HS-27A (cell line): Measurements from ENCODE around the gene ZNF618.

Experiments
- DNase-seq: peaks from one replicate; pipeline ENCODE4 v3.0.0-alpha.2; 2012; ENCODE audit warnings: low read depth, missing footprints

ZNF618 gene, protein sequence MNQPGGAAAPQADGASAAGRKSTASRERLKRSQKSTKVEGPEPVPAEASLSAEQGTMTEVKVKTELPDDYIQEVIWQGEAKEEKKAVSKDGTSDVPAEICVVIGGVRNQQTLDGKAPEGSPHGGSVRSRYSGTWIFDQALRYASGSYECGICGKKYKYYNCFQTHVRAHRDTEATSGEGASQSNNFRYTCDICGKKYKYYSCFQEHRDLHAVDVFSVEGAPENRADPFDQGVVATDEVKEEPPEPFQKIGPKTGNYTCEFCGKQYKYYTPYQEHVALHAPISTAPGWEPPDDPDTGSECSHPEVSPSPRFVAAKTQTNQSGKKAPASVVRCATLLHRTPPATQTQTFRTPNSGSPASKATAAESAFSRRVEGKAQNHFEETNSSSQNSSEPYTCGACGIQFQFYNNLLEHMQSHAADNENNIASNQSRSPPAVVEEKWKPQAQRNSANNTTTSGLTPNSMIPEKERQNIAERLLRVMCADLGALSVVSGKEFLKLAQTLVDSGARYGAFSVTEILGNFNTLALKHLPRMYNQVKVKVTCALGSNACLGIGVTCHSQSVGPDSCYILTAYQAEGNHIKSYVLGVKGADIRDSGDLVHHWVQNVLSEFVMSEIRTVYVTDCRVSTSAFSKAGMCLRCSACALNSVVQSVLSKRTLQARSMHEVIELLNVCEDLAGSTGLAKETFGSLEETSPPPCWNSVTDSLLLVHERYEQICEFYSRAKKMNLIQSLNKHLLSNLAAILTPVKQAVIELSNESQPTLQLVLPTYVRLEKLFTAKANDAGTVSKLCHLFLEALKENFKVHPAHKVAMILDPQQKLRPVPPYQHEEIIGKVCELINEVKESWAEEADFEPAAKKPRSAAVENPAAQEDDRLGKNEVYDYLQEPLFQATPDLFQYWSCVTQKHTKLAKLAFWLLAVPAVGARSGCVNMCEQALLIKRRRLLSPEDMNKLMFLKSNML

DNA sequence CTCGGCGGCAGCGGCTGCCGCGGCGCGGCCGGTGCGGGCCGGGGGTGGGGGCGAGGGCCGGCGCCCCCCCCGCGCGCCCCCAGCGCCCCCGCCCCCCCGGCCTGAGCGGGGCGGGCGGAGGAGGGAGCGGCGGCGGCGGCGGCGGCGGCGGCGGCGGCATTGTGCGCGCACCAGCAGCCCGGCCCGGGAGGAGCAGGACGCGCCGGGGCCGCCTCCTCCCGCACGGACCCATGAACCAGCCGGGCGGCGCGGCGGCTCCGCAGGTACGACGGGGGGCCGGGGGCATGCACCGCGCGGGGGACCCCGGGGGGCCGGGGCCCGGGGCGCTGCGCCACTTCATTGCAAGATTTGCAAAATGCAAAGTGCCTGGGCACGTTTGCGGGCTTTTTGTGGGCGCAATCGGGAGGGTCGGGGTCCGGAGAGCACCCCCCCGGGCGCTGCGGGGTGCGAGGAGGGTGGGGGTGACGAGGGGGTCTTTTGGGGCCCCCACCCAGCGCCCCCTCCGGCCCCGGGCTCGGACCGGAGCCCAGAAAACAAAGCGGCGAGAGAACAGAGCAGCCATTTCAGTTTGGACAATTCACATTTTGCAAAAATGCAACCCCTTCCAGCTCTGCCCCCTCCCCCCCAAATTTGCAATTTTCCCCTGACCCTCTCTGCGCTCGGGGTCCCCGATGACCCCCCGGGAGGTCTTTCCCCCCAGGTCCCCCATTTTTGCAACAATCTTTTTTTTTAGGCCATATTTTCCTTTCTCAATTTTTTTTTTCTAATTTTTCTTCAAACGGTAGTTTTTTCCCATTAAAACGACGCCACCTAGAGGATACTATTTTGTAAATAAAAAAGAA, at the start of gene ZNF618:
ZNF618 (plus strand) TSS at position 159 of the 842 bp plus-strand sequence; CDS start at position 231, 72 bp downstream.
- no peak for DNase-seq

DNA sequence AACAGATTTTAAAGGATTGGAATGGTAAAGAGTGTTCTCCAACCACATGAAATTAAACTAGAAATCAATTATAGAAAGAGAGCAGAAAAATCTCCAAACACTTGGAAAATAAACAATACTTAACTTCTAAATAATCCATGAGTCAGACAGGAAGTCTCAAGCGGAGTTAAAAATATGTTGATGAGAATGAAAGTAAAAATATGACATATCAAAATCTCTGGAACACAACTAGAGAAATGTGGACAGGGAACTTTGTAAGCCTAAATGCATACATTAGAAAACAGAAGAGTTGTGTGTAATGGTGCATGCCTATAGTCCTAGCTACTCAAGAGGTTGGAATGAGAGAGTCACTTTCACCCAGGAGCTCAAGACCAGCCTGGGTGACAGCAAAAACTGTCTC, 47.9 kb upstream of the ZNF618 start:
- no peak for DNase-seq

DNA sequence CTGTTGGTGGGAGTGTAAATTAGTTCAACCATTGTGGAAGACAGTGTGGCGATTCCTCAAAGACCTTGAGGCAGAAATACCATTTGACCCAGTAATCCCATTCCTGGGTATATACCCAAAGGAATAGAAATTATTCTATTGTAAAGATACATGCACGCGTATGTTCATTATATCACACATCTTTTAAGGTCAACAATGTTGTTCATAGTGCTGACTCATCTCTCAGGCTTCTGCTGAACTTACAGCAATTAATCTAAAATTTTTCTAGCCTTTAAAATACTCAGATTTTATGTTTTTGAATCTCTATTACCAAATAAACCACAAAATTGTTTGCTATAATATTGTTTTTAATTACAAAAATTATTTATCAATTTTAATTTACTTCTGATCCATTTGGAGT, 38.8 kb upstream of the ZNF618 start:
- no peak for DNase-seq

DNA sequence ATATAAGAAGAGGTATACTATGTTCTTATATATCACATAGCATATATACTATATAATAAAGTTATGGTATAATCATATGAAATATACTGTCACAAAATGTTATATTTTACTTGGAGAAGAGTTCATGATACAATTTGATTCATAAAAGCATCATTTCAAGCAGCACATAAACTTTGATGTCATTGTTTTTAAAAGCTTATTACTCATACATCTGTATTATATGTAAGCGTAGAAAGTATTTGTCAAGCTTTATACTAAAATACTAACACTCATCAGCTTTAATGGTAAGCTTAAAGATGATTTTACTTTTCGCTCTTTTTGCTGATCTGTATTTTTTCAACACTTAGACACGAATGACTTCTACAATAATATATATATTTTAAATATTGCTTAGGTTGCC, 34.0 kb upstream of the ZNF618 start:
- no peak for DNase-seq

GRCh38 chr9:113844466-113844865, 31.6 kb upstream of the ZNF618 start:
- DNase-seq: no peak

DNA sequence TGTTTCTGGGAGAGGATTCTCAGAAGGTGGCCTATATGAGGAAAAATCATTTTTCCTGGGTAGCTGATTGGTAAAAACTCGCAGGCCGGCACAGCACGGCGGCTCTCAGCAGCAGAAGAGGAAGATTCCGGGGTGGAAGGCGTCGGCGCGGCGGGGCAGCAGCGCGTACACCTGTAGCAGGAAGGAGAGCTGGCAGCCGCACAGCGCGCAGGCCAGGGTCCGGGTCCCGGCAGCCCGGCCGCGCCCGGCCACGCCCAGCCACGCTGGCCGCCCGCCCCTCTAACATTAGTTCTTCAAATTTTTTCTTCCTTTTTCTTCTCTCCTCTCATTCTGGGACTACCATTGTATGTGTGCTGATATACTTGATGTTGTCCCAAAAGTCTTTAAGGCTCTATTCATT, 24.8 kb upstream of the ZNF618 start:
- no peak for DNase-seq

GRCh38 chr9:113851873-113852272, 24.2 kb upstream of the ZNF618 start:
- no peak for DNase-seq

- no peak for DNase-seq
These were observed 22.8 kb upstream of the ZNF618 start for GRCh38 chr9:113853333-113853732.

DNA sequence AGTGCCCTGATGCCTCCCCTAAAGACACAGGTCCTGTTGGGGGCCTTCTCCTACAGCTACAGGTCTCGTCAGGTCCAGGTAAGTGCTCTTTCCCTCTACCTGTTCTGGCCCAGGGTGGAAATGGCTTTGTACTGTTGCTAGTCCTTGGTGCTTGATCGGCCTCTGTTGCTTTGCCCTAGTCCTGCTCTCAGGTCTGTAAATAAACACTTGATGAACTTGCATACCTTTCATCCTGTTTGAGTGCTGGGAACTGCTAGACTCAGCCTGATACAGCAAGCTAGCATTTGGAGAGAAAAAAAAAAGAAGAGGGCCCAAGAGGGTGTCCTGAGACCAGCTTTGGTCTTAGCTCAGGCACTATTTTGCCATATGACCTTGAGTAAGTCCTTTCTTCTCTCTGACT, 21.8 kb upstream of the ZNF618 start:
- no peak for DNase-seq

DNA sequence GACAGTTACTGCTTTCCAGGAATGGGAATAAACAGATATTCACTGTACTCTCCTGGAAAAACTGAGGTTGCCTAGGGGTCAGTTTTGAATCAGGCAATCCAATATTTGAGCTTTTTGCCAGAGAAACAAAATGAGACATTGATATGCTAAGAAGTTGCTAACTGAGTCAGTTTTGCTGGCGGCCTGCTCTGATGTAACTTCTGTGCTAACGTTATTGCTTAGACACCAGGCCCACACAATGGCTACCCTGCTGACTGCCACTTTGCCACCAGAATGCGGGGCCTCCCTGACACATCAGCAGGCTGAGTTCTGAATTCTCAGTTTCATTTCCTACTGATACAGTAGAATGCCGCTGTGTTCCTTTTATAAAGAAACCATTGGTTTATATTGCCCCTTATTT, 18.2 kb upstream of the ZNF618 start:
- no peak for DNase-seq

- DNase-seq: no peak
These were observed 17.8 kb upstream of the ZNF618 start for GRCh38 chr9:113858282-113858681.

GRCh38 chr9:113863345-113863744, 12.8 kb upstream of the ZNF618 start:
- DNase-seq: no peak

- no peak for DNase-seq
These were observed 7.6 kb upstream of the ZNF618 start for GRCh38 chr9:113868501-113868900.

DNA sequence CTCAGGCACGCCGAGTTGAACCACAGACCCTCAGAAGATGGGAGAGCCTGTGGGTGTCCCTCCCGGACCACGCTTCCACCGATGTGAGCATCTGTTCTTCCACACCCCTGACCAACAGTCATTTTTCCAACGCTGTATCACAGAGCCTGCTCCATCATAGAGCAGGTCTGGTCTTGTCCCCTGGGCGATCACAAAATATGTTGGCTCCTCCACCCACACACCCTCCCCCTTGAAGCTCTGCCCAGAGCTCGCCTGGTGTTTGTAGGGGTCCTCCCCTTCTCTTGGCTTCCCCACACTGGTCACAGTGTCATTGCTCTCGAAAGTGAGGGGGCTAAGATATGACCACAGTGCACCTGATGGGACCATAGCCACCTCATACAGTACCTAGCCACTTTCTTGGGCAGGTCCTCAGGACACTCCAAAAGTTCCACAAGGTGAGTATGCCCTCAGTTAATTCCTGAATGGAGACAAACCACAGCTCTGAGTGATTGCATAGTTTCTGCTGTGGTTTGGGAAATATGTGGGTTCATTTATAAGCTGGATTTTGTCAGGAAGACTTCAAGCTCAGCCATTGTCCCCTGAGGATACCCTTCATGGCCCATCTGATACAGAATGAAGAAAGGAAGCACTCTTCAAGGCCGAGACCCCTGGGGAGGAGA, 3.5 kb upstream of the ZNF618 start:
- no peak for DNase-seq

- DNase-seq: no peak
These were observed 2.7 kb upstream of the ZNF618 start for GRCh38 chr9:113873446-113873845.

- DNase-seq: no peak
These were observed 2.2 kb upstream of the ZNF618 start for GRCh38 chr9:113873926-113874325.

GRCh38 chr9:113875459-113876150, 504 bp upstream of the ZNF618 start:
- DNase-seq: no peak

DNA sequence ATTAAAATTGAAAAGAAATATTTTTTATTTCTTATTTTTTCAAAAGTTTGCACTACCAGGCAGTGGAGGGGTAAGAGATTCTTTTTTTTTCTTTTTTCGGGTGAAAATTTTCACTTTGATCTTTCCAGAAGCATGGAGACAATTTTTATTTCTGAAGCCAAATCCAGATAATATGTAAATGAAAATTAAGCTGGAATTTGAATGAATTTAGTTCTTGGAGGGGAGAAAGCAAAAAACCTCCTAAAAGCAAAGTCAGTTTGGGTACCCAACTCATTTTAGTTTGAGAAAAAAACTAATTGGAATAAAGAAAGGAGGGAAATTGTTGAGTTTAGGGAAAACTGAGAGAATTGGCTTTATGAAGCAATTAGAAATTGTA, 872 bp downstream of the ZNF618 start:
- DNase-seq: no peak

DNA sequence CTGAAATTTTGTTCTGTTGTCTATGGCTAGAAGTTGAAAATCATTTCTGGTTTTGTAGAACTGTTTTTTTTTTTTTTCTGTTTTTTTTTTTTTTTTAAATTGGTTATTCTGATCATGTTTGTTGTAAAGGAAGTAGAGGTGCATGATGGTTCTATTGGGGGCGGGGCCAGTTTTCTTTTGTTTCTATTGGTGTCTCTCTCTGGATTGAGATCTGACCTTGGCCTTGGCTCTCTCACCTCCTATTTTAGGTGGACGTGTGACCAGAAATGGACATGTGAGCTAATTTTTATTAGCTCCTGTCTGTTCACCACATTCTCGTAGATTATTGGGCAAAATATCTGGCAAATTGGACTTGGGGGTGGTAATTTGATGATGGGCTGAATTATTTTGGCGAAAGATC, 3.2 kb downstream of the ZNF618 start:
- no peak for DNase-seq

GRCh38 chr9:113879911-113880310, 3.8 kb downstream of the ZNF618 start:
- DNase-seq: no peak

- DNase-seq: no peak
These were observed 6.1 kb downstream of the ZNF618 start for GRCh38 chr9:113882181-113882580.
